GM10266 (cell line): ENCODE measurements around the gene PRR20G.
"Not testable (repeated sequence)": the region's sequence is repeated elsewhere in the genome, so short reads cannot be mapped to it uniquely, and the experiment has no call there.

Experiments used
- DNase-seq: peaks from one replicate; pipeline ENCODE4 v3.0.0; 2012; ENCODE audit errors: extremely low spot score
- CTCF ChIP-seq: IDR thresholded peaks from 2 replicates; pipeline ENCODE4 v1.5.1; 2012; ENCODE audit warnings: mild to moderate bottlenecking, low read depth; ENCODE audit not compliant: control insufficient read depth, insufficient read depth; ENCODE audit errors: missing control alignments

PRR20G gene

GRCh38 chr3:127299276-127299675 is 11.4 kb upstream of the PRR20G start:
- DNase-seq = no peak
- TF ChIP-seq CTCF = no peak

- no peak for DNase-seq
- TF ChIP-seq CTCF = no peak
These were observed 9.1 kb upstream of the PRR20G start for GRCh38 chr3:127296959-127297358.

GRCh38 chr3:127296166-127296565 is 8.3 kb upstream of the PRR20G start:
- no peak for TF ChIP-seq CTCF
- no peak for DNase-seq

DNA sequence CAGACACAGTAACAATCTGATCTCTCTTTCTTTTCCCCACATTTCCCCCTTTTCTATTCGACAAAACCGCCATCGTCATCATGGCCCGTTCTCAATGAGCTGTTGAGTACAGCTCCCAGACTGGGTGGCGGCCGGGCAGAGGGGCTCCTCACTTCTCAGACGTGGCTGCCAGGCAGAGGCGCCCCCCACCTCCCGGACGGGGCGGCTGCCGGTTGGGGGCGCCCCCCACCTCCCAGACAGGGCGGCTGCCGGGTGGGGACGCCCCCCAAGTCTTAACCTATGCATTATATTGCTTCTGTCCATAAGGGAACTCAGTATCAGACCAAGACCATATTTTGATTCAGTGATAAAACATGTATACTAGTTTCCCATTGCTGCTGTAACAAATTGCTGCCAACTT is 5.8 kb upstream of the PRR20G start:
- not testable (repeated sequence) for DNase-seq

DNA sequence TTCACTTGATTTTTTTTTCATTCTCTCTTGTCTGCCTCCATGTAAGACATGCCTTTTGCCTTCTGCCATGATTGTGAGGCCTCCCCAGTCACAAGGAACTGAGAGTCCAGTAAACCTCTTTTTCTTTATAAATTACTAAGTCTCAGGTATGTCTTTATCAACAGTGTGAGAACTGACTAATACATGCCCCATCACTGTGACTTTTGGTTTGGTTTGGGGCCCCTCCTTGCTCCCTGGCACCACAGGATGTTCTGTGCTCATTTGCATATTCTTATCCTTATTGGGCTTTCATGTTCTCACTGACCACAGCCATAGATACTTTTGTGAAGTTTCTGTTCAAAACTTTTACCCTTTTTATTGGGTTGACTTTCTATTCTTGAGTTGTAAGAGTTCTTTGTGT is 3.8 kb upstream of the PRR20G start:
- TF ChIP-seq CTCF = no peak
- no peak for DNase-seq

GRCh38 chr3:127291114-127291513 is 3.3 kb upstream of the PRR20G start:
- no peak for DNase-seq
- no peak for TF ChIP-seq CTCF

DNA sequence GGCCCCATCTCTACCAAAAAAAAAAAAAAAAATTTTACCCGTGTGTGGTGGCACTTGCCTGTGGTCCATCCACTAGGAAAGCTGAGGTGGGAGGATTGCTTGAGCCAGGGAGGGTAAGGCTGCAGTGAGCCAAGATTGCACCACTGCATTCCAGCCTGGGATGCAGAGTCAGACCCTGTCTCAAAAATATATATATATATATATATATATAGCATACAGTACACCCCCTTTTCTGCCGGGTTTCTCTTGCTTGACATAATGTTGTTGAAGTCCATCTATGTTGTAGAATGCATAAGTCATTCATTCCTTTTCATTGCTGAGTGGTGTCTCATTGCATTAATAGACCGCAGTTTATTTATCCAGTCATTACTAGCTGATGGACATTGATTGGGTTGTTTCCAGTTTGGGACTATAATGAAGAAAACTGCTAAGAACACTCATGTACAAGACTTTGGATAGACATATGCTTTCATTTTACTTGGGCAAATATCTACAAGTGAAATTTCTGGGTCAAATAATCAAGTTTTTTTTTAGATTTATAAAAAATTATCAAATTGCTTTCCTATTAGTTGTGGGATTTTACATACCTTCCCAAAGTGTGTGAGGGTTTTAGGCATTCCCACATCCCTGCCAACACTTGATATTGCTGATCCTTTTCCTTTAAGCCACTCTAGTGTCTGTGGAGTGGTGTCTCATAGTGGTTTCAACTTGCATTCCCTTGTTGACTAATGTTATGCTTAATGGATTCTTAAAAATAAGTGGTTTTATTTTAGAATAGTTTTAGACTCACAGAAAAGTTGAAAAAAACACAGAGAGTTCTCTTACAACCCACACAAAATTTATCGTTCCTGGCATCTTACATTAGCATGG is 2.1 kb upstream of the PRR20G start:
- TF ChIP-seq CTCF = no peak
- DNase-seq = no peak
